ENCODE measurements around the gene ARGLU1.
"Not testable (repeated sequence)": the region's sequence is repeated elsewhere in the genome, so short reads cannot be mapped to it uniquely, and the experiment has no call there.

The ARGLU1 gene, protein sequence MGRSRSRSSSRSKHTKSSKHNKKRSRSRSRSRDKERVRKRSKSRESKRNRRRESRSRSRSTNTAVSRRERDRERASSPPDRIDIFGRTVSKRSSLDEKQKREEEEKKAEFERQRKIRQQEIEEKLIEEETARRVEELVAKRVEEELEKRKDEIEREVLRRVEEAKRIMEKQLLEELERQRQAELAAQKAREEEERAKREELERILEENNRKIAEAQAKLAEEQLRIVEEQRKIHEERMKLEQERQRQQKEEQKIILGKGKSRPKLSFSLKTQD

DNA sequence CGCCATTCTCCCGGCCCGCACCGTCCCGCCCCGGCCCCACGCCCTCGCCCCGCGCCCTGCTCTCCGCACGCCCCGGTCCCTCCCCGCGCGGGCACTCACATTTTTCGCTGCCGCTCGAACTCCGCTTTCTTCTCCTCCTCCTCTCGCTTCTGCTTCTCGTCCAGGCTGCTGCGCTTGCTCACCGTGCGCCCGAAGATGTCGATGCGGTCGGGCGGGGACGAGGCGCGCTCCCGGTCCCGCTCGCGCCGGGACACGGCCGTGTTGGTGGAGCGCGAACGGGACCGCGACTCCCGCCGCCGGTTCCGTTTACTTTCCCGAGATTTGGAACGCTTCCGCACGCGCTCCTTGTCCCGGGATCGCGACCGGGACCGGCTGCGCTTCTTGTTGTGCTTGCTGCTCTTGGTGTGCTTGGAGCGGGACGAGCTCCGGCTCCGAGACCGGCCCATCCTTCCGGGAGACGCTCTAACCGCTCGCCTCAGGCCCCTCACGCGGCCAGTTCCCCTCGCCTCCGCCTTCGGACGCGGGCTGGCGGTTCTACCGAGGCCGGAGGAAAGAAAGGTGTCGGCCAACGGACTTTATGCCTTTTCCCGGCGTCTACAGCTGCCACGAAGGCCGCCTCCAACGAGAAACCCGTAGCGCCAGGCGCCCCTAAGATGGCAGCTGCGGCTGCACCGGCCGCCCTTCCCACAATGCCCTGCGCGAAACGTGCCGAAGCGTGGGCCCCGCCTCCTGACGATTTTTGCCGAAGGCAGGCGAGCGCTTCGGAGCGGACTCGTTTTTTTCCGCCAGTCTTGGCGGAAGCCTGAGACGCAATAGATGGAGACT, at the start of gene ARGLU1:
TSS of gene ARGLU1 (minus strand) at position 664 of the 825 bp plus-strand sequence. CDS start at position 446, 218 bp downstream.
- DNase-seq (ENCODE audit: low read depth), result peak; percentile 91

DNA sequence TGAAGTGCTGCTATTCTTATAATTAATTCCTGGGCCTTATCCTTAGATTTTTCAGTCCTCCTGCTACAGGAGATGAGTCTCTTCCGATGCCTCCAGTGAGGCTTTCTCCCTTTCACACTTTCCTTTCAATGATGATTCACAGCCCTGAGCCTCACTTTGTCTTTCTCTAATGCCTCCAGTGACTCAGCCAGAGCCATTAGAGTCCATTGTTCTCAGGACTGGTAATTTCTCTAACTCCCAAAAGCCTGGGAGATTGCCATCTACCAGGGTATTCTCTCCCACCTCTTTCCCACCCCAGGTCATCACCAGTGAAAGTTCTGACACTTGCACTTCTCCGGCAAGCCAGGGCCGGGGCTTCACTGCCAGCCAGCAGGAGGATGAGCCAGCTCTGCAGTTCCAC, 49.6 kb upstream of the ARGLU1 start:
- no peak for DNase-seq (ENCODE audit: low read depth)

DNA sequence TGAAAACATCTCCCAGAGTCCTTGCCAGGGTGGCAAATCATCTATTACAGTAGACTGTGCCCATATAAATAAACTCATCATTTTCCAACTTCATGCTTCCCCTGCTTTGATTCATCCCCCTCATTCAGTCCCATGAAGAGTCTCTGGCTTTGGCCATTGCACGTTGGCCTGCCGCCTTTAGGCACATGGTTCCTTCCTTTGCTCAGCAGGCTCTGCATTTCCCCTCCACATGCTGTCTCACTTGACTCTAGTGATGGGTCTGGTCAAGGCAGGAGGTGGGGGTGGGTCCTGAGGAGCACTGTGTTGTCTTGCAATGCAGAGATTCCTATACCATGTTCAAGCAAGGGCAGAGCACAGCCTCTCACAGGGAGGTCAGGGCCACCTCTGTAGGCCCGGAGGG, 48.8 kb upstream of the ARGLU1 start:
- no peak for DNase-seq (ENCODE audit: low read depth)

DNA sequence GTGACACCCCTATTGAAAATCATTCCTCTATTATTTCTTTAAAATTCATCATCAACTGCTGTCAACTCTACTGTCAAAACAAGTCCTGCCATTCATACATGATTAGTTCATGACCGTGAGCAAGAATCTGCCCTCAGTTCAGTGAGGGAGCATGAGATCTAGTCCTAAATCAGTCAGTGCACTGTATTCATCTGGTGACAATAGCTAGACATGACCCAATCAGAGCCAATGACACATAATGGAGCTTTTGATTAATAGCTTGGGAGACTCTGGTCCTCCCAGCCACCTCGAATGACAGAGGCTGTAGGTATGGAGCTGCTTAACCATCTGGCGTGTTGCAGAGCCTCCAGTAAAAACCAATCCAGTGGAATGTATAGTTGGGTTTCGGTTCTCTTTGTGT, 46.9 kb upstream of the ARGLU1 start:
- no peak for DNase-seq (ENCODE audit: low read depth)

DNA sequence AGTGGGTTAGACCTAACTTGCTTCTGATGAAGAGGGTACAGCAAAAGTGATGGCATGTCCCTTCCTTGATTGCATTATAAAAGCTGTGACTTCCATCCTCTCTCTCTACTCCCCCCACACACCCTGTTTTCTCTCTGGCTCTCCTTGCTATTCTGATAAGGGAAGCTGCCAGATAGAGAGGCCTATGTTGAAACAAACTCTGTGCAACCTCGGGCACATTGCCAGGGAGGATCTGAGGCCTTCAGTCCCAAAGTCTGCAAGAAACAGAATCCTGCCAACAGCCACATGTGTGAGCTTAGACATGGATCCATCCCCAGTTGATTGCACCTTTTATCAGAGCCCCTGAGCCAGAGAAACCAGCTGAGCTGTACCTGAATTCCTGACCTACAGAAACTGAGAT, 44.8 kb upstream of the ARGLU1 start:
- DNase-seq (ENCODE audit: low read depth), result no peak

DNA sequence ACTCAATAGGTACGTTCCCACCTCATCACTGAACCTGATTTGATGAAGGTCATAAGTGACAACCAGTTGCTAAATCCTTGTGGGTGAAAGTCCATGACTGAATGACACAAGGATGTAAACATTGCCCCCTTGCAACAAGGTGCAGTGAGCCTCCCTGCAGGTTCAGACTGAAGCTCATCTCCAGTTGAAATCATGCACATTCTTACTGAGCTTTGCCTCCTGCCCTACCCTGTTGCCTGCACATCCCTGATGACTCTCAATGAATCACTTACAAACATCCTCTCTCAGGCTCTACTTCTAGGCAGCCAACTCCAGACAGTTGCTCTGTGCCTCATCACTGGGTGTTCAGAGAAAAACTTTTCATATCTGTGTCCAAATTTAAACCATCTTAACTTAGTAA, 42.5 kb upstream of the ARGLU1 start:
- DNase-seq (ENCODE audit: low read depth), result no peak

DNA sequence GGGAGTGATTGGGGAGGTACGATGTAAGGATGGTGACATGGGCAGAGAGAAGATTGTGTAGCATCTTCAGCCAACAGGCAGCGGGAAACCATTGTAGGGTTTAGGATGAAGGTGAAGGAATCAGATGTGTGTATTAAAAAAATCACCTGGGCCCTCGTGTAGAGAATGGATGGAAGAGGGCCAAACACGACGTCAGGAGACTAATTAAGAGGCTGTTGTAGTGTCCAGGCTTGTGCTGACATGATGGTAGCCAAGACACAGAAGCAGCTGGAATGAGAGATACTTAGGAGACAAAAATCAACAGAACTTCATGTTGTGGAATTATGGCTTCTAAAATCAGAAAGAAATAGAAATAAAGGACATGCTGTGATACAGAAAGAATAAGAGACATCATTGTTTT, 41.2 kb upstream of the ARGLU1 start:
- no peak for DNase-seq (ENCODE audit: low read depth)

DNA sequence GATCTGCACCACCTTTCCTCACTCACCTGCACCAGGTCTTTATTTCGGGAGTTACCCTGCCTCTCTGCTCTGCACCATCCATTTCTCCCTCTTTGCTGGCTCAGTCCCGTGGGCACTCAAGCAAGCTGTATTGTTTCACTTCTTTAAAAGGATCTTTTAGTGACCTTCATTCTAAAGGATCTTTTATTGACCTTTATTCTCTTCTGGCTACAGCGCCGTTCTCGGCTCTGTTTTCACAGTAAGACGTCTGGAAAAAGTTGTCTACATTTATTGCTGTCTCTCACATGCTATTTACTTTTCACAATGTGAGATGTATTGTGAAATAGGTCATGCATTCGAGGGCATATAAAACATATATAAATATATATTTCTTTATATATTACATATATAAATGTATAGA, 35.6 kb upstream of the ARGLU1 start:
- no peak for DNase-seq (ENCODE audit: low read depth)

DNA sequence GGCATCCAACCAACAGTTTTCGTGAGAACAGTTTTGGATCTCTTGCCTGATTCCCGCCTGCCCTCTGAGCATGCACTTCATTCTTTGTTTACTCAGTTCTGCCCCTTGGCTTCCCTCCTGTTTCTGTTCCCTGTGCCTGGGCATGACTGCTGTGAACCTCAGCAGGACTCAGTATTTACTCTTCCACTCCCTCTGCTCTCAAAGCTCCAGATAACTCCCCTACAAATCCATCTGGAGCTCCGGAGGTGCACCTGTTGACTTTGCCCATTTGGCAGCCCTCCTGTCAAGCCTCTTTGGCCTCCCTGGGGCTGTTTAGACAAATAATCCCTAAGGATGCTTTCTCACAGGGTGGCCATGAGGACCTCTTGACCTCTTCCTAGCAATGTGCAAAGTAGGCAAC, 34.2 kb upstream of the ARGLU1 start:
- no peak for DNase-seq (ENCODE audit: low read depth)

DNA sequence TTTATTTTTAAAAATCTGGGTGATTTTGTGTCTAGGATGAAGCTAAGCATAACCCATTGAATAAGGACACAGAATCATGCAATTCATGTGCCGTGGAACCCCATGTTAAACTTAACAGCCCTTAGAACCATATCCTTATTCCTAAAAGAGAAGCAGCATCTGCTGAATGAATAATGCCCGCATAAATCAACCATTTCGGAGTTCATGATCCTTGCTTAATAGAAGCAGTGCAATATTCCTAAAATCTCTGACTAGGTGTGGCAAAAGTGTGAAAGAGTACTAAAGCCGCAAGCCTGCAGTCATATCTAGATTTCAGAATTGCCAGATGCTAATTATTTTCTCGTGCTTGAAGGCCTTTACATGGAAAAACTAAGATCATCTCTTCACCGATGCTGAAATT, 33.6 kb upstream of the ARGLU1 start:
- no peak for DNase-seq (ENCODE audit: low read depth)

DNA sequence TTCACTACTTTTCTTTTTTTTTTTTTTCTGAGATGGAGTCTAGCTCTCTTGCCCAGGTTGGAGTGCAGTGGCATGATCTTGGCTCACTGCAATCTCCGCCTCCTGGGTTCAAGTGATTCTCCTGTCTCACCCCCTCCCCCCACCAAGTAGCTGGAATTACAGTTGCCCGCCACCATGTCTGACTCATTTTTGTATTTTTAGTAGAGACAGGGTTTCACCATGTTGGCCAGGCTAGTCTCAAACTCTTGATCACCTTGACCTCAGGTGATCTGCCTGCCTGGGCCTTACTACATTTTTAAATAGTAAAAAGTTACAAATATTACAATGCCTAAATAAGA, 32.8 kb upstream of the ARGLU1 start:
- not testable (repeated sequence) for DNase-seq (ENCODE audit: low read depth)

DNA sequence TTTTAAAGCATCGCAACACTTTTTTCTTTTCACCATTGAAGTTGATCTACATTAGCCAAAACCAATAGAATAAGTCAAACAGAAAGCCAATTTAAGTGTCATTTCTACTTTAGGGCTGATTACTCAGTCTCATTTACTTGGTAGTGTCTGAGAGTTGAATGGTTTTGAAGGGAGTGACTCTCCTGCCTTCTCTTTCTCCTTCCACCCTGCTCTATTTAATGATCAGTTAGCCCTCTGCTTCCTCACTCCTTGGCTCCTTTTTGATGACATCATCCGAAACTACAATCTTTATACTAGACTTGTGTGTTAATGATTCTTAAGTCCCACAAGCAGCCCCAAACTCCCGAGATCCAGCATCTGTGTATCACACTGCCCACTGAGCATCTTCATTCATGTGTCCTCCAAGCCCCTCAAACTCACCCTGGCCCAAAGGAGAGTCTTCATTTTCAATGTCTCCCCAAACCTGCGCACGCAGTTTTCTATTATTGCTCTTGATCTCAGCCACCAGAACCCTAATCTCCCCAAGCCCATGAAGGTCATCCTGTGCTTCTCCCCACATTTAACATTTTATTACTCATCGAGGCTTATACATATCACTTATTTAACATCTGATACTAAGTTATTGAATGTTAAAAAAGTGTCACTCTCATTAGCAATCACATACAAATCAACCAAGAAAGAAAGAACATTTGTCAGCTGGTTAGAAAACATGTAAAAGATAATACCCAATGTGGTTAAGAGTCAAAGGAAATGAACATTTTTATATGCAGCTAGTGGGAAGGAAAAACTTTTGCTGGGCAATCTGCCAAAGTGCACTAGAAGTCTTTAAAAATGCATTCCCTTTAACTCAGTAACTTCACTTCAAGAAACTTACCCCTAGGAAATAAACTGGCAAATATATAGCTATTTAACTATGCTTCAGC, 32.2 kb upstream of the ARGLU1 start:
- no peak for DNase-seq (ENCODE audit: low read depth)

DNA sequence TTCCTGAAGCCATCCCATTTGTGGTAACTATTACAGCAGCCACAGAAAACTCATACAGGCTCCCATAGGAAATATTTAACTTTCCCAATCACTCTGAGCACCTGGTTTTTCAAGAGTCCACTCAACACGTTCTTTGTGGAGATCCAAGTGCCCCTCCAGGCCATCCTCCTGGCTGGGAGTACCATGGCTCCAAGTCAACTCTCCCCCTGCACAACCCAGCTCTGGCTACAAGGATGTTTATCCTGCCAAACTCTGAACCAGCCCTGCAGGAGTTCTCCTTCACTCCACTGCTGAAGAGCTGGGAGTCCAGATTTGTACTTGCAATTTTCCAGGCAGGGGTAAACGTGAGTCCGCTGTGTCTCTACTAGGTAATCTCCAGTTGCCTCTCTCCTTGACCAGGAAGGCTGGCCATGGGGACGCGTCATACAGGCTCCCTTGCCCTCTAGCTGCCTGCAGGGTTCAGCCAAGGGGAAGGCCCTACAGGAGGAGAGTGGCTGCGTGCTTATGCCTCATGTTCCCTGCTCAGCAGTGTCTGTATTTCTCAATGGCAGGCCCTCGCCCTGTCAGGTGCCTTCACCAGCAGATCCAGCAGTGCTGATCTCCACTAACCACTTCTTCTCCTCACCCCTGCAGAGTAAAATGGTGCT, 29.9 kb upstream of the ARGLU1 start:
- no peak for DNase-seq (ENCODE audit: low read depth)

DNA sequence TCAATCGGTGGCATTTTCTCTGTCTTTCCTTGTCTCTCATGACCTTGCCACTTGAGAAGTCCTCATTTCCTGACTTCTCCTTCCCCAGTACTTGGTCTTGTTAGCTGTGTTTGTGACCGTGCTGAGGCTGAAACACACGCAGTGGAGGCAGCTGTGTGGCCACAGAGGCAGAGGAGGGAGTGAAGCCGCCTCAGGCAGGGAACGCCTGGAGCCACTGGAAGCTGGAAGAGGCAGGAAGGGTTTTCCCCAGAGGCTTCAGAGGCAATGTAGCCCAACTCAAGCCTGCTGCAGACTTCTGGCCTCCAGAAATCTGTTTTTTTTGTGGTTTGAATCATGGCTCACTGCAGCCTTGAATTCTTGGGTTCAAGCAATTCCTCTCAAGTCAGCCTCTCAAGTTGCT, 29.2 kb upstream of the ARGLU1 start:
- DNase-seq (ENCODE audit: low read depth), result no peak

DNA sequence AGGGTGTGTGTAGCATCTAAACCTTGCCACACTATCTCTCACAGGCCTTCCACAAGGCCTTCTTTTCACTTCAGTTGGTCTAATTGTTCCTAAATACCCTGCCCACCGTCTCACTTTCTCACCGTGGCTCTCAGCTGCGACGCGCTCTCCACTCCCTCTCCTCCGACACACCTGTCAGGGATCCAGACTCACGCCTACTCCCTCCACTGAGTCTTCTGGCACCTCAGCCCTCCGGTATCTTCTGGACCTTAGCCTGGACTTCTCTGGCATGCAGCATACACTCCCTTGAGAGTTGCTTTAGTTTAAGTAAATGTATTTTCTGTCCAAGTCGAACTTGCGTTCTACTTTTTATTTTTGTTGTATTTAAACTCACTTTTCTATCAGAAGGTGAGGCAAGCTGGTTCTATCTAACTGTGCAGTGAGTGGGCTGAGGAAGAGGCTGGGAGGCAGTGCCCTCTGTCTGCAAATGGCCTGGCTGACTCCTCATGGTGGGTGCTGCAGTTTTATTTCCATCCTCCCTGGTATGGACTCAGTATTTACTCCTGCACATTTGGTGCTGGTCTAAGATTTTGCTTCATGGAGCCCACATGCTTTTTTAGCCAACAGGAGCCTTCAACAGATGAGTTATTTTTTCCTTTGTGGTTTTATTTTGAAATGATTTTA, 28.5 kb upstream of the ARGLU1 start:
- no peak for DNase-seq (ENCODE audit: low read depth)

DNA sequence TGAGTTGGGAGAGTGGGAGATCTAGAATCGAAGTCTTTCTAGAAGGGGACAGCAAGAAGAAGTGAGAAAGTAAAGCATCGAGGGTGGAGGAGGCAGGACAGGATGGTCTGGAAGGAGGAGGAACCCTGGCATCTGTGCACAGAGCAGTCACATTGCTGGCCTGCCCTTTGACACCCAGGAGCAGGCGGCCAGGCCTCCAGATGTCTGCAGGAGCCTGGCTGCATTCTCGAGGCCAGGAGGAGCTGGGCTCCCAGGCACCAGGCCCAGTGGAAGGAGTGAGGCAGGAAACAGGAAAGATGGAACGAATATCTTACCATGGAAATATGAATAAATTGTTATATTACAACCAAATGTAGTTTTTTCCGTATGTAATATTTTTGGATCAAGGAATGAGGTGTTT, 27.7 kb upstream of the ARGLU1 start:
- DNase-seq (ENCODE audit: low read depth), result no peak

DNA sequence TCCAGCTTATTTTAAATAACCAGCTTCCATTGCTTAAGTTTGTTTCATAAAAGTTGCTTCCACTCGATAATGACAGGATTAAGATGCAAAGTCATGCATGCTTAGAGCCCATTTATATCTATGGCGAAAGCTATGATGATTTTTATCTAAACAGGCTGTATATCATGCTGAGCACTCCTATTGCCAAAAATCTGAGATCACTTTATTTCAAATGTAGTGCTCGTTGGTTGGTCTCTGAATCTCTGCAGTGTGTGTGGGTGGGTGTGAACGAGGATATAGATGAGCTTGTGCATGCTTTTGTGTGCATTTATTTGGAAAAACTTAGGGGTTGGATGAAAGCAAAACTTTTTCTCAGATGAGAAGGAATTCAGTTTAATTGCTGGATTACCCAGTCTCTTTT, 27.0 kb upstream of the ARGLU1 start:
- DNase-seq (ENCODE audit: low read depth), result no peak

DNA sequence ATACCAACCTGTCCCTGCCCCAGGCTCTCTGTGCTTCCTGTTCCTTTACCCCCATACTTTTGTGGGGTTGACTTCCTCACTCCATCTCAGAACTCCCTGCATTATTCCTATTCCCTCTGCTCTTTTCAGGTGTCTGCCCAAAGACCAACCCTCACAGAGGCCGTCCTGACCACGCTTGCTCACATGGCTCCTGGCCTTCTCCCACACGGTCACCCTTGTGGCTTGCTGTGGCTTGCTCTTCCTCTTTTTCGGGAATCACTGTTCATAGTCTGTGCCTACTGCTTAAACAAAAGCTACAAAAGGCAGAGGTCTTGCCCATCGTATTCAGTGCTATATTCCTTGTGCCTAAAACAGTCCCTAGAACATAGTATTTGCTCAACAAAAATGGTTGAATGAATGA, 25.2 kb upstream of the ARGLU1 start:
- DNase-seq (ENCODE audit: low read depth), result no peak

DNA sequence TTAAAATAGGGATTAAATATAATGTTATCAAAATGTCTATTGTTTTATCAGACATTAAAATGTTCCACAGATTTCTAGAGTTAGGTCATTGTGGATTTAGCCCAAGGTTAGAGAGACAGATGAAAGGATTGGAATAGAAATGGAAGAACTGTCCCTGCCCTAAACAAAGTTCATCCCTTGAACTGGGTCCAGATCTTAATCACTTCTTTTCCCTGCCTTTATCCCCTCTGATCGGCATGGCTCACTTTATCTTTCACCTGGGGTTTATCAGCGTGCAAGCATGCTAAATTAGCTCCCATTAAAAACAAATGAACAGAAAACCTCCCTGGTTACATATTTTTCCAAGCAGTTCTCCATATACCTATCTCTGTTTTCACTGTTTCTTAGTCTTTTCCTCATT, 23.4 kb upstream of the ARGLU1 start:
- no peak for DNase-seq (ENCODE audit: low read depth)

DNA sequence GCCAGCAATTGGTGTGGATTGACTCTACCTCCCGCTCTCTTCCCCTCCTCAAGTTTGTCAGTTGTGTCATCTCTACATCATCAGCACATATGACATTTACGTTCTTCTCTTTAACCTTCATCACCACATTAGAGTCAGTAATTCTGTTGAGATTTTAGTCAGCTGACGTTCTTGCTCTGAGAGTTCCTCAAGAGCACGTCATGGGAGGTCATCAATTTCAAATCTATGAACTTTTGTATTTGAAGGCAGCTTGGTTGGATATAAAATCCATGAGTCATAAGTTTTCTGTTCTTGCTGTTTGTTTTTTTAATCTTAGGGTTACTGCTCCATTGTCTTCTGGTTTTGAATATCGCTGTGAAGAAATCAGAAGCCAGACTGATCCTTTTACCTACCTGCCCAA, 21.8 kb upstream of the ARGLU1 start:
- DNase-seq (ENCODE audit: low read depth), result no peak

DNA sequence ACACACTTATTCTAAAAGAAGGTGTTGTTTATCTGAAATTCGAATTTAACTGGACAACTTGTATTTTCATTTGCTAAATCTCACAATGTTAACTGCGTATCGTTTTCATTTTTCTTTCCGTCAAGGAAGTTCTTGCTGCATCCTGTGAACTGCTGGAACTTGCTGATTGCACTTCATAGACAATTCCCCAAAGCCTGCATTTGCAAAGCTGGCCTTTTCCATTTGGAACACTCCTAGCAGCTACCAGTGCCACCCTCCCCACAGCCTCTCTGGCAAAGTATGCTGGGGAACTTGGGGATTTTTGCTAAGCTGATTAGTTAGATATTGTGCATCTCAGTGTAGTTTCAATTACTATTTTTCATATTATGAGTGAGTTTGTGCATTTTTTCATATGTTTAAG, 20.4 kb upstream of the ARGLU1 start:
- DNase-seq (ENCODE audit: low read depth), result no peak

DNA sequence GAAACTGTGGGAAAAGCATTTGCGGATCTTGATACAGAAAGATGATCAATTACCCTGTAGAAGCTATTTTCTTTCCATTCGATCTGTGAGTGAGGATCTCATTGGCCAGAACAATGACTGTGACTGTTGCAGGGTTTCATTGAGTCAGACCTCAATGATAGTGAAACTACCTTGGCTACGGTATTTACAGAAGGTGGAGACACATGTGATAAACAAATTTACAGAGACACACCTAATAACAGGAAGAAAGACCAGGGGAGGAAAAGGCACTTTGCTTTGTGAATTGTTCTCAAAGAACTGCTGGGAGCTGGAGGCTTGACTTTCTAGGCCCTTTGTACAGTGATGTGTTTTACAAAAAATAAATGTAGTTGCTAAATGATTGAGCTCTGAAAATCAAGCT, 19.9 kb upstream of the ARGLU1 start:
- no peak for DNase-seq (ENCODE audit: low read depth)

Data from activated T-cell treated with anti-CD3 and anti-CD28 coated beads for 48 hours (primary cell).